Erythroblast (primary cell): ENCODE data around the gene PEX26.

Experiments used
- GATA1 ChIP-seq: IDR thresholded peaks from 2 replicates; pipeline ENCODE4 v1.6.1; 2011; ENCODE audit warnings: low read depth, mild to moderate bottlenecking, control low read depth, low read length, moderate library complexity
- POLR2A ChIP-seq: IDR thresholded peaks from 2 replicates; pipeline ENCODE4 v1.6.1; 2011; ENCODE audit warnings: mild to moderate bottlenecking, low read length

GRCh38 chr22:18067121-18067520 lies 10.7 kb upstream of the PEX26 start:
- TF ChIP-seq POLR2A (no peak), GATA1 (no peak)
